Epithelial cell of prostate (primary cell): Measurements from ENCODE around the gene MVB12B.
"Not testable (repeated sequence)": the region's sequence is repeated elsewhere in the genome, so short reads cannot be mapped to it uniquely, and the experiment has no call there.

Experiments used
- DNase-seq: peaks from one replicate; pipeline ENCODE4 v3.0.0-alpha.2; 2011; ENCODE audit warnings: low read depth, low spot score
- H3K27ac ChIP-seq: fragments of 450-650 bp; 2 replicates; pipeline ENCODE4 v1.5.1; 2017; ENCODE audit warnings: mild to moderate bottlenecking

The MVB12B gene

DNA sequence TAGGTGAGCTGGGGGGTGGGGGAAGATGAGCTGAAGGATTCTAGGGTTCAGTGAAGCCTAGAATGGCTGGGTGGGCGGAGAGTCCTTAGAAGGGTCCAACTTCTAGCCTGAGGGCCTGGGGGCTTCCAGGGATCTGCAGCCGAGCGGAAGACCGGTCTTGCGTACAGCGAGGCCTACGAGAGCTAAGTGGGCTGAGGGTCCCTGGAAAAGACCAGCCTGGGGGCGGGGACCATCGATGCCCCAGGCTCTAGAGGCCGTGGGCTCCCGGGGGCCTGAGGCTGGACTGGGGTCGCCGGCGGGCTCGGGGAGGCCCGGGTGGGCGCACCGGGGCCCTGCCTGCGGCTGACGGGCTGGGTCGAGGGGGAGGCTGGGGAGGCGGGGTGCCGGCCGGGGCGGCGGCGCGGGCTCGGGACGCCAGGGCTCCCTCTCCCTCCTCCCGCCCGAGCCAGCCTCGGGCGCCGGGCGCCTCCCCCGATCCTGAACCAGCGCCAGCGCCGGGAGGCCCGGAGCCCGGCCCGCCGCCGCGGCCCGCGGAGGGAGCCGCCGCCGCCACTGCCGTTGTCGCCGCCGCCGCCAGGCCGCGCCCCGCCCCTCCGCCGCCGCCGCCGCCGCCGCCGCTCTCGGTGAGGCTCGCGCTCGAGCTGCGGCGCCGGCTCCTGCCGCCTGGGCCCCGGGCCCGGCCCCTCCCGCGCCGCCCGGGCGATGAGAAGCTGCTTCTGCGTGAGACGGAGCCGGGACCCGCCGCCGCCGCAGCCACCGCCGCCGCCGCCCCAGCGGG, at the start of gene MVB12B:
MVB12B (plus strand) TSS at position 602 of the 778 bp plus-strand sequence; CDS start at position 703, 101 bp downstream.
- no peak within 1 kb of the TSS for H3K27ac ChIP-seq
- DNase-seq = no peak

- no peak overlapping the region for H3K27ac ChIP-seq
- no peak for DNase-seq
Measured at GRCh38 chr9:126283799-126284465, 42.7 kb upstream of the MVB12B start.

DNA sequence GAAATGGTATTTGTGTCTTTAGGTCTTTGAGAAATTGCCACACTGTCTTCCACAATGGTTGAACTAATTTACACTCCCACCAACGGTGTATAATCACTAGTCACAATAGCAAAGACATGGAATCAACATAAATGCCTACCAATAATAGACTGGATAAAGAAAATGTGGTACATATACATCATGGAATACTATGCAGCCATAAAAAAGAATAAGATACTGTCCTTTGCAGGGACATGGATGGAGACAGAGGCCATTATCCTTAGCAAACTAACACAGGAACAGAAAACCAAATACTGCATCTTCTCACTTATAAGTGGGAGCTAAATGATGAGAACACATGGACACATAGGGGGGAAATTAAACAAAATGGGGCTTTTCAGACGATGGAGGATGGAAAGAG, 41.0 kb upstream of the MVB12B start:
- DNase-seq, H3K27ac ChIP-seq: not testable (repeated sequence)

- no peak for DNase-seq
- H3K27ac ChIP-seq = no peak overlapping the region
Measured at GRCh38 chr9:126287166-126287866, 39.3 kb upstream of the MVB12B start.

DNA sequence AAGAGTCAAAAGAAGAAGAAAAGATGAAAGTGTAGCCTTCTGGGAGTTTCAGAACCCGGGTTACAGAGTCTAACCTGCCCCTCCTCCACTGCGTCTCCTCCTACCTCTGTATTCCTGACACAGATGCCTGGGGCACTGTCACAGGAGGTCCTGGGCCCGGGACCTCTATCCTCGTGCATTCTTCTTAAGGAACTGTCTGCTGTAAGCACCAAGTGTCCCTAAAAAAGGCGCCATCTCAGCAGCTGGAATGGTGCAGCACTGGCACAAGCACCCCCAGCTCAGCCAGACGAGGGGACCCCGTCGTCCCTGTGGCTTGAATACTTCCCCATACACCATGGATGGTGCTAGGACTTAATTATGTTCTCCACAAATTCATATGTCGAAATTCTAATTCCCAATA, 35.8 kb upstream of the MVB12B start:
- no peak overlapping the region for H3K27ac ChIP-seq
- no peak for DNase-seq

DNA sequence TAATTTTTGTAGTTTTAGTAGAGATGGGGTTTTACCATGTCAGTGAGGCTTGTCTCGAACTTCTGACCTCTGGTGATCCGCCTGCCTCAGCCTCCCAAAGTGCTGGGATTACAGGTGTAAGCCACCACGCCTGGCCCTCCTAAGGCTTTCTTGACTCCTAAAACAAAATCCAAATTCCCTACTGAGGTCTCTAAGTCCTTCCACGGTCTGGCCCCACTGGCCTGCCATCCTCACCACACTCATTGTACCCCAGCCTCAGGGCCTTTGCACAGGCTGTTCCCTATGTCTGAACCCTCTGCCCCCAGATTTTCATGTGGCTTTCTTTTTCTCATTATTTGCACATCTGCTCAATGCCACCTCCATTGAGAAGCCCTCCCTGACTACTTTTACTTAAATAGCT, 34.7 kb upstream of the MVB12B start:
- no peak overlapping the region for H3K27ac ChIP-seq
- DNase-seq = no peak

GRCh38 chr9:126292736-126293521, 33.7 kb upstream of the MVB12B start:
- no peak for DNase-seq
- no peak overlapping the region for H3K27ac ChIP-seq

DNA sequence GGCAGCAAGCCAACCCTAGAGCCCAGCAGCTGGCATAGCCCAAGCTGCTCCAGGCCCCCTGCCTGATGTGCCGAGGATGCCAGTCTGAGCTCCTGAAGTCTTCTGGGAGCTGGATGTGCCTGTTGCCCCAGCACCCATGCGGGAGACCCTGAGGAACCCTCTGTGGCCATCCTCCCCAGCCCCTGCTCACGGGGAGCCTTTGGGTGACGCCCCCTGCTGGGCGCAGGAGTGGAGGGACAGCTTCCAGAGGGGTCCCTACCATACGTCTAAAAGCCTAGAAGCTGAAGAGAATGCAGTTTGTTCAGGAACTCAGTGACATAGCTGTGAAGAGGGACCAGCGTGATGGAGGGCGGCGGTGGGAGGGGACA, 33.1 kb upstream of the MVB12B start:
- DNase-seq = no peak
- no peak overlapping the region for H3K27ac ChIP-seq

DNA sequence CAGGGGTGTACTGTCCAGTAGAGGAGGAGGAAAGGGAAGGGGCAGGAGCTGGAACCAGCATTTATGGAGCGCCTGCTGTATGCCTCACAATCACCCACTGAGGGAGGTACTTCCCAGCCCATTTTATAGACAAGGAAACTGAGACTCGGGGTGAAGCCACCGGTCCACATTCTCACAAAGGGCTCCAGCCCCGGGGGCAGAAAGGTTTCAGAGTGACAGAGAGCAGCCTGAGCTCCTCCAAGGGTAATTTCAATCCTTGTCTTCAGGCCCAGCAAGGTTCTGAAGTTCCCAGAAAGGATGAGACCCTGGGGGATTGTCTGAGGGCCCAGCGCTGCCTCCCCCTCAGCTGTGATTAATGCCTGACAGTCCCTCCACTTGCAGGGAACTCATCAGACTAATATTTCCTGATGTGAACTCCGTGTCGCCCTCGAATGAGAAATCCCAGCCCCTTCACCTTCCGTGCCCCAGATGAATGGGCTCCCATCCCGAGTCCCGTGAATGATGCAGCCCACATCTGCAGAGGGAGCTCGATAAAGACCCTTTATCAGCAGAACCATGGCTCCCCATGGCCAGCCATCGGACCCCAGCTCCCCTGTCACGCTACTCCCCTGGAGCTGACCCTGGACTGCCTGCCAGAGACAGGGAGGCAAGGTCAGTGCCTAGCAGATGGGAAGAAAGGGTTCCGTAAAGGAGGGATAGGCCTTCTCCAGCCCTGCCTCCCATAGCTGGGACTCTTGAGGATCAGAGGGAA, 32.1 kb upstream of the MVB12B start:
- DNase-seq = no peak
- H3K27ac ChIP-seq = no peak overlapping the region

DNA sequence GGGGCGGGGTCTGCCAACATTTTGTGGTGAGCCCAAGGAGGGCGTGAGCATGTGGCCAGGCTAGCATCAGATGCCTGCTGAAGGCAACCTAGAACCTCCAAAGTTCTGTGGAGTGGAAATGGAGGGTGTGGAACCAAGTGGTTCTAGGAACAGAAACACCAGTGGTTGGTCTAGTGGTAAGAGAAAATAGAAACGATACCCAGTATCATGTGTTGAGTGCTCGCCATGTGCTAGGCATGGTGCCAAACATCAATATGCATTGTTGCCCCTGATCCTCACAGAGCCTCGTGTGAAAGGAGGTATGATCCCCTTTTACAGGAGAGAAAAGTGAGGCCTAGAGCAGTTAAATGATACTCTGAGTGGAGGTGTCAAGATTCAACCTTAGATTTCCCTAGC, 31.5 kb upstream of the MVB12B start:
- H3K27ac ChIP-seq = no peak overlapping the region
- DNase-seq = no peak

DNA sequence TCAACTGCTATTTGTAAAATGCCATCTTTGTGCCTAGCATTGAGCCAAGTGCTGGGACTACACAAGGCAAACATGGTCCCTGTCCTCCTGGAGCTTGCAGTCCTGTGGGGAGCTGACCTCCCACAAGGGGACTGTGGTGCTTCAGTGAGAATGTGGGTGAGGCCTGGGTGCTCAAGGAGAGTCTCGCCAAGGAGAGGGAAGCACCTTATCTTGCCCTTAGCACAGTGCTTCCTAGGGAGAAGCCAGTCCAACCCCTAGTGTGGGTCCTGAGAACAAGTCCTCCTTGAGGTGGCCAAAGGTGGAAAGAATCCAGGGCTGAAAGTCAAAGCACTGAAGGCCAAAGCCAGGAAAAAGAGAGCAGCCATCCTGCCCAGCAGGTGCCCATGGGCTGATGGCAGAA, 31.1 kb upstream of the MVB12B start:
- H3K27ac ChIP-seq = no peak overlapping the region
- DNase-seq = no peak

DNA sequence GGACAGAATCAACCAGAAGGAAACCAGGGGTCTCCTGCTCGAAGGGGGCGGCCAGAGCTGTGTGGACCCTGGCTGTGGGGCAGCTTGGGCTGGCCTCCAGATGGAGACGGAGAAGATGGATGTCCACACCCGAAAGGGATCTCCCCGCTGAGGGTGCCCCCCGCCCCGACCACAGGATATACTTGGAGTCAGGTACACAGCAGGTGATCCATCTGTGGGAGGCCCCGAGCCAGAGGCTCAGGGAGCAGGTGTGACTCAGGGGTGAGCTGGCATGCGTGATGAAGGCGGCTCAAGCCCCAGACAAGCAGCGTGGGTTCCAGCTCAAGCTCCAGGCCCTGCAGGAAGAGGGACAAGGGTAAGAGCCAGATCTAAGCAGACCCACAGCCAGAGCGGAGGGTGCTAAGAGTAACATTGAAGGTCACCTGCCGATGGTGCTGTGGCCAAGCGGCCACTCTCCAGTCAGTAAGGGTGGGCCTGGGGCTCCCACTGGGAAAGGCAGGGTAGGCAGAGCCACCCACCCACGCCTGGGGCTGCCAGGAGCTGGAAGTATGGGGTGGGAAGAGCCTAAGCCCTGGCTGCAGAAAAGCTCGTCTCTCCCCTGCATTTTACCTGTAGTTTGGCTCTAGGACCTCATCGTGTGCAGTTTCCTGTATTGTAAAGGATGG, 30.6 kb upstream of the MVB12B start:
- no peak for DNase-seq
- H3K27ac ChIP-seq = no peak overlapping the region

DNA sequence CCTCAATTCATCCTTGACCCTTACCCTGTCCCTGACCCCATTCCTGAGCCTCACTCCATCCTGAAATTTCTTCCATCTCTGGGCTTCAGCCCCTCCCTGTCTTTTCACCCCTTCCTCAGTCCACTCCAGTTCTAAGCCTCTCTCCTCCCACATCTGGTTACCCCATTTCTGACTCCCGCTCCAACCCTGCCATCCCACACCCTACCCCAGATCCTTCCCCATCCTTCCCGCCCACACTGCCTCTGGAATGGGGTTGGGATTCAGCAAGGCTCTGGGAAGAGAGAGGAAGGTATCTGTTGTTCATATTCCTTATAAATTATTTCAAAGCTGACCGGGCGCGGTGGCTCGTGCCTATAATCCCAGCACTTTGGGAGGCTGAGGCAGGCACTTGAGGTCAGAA, 29.9 kb upstream of the MVB12B start:
- H3K27ac ChIP-seq = no peak overlapping the region
- DNase-seq = no peak

DNA sequence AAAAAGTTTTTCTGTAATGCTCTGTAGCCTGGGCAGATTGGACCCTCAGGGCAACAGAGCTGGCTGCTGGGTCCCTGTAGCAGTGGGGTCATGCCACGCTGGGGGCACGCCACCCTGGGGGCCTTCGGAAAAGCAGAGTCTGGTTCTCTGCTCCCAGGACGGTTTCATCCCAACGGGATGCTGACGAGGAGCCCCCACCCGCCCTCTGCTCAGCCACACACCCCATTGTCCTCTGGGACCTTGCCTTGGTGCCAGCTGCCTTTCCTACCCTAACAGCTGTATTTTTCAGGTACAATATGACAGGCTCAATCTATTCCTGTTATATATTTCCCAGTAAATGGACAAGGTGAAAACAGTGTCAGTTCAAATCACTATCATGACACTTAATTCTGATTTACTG, 29.0 kb upstream of the MVB12B start:
- no peak overlapping the region for H3K27ac ChIP-seq
- no peak for DNase-seq

DNA sequence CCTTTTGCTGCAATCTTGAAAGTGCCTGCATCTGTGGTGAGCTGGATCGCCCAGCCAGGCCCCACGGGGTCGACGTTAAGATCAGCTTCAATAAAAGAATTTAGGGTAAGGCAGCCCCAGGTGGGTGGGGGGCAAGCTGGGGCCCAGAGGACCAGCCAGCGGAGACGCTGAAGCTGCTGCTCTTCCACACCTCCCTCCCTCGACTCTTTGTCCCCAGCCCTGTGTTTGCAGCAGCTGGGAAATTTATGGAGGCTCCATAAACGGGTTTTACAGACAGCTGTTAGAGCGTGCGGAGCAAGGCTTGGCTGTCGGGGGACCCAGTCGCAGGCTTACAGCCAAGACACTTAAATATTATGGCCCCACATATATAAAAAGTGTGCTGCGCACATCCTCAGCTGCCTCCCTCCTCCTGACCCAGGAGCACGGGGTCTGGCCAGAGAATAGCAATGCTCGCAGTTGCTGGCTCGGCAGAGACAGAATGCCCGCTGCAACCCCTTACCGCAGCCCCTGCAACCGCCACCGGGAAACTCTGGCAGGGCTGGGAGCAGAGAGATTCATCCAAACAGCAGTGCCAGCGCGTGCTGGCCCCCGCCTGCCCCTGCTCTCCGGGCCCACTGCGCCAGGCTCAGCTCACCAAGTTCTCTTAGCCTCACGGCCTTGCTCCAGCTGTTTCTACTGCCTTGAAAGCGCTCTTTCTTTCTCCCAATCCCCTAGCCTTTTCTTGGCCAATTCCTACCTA, 28.4 kb upstream of the MVB12B start:
- H3K27ac ChIP-seq = no peak overlapping the region
- DNase-seq = no peak

DNA sequence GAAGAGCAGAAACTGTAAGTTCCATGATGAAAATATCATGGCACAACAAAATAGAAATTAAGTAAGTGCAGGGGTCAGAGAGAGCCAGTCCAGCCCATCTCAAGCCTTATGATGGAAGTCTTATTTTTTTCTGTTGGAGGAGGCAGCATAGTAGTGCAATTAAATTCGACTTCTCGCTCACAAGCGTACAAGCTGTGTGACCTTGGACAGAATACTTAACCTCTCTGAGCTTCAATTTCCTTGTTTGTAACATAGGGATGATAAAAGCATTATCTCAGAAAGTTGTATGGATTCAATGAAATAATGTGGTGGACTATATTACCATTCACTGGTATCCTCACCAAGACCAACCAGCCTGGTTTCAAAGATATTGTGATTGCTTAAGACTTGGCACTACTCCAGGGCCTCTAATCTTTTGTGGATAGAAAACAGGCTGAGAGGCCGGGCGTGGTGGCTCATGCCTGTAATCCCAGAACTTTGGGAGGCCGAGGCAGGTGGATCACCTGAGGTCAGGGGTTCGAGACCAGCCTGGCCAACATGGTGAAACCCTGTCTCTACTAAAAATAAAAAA, 26.8 kb upstream of the MVB12B start:
- DNase-seq = no peak
- H3K27ac ChIP-seq = no peak overlapping the region

DNA sequence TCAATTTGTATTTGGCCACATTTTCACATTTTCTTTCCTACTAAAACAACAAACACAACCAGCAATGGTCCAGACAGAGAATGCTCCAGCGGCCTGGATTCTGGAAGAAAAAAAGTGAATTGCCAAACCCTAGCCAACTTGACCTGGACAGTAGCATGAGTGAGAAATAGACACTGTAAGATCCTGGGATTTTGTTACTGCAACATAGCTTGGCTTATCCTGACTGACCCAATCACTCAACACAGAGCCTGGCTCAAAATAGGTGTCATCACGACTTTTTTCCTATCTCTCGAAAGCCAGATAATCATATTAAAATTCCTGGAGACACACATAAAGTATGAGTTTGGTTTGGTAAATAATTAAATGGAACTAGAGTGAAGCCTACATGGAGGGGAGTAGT, 25.4 kb upstream of the MVB12B start:
- H3K27ac ChIP-seq = no peak overlapping the region
- DNase-seq = no peak

- H3K27ac ChIP-seq = no peak overlapping the region
- DNase-seq = no peak
Measured at GRCh38 chr9:126301985-126302603, 24.5 kb upstream of the MVB12B start.
